GM12878 (cell line): ENCODE data around the gene ZNF140. TPM values are rescaled to one million over a fixed set of nuclear protein-coding genes. Genes with fewer than 3 reads are reported as not detected.

Experiments
- BACH1 ChIP-seq: fragments of 450-650 bp; IDR thresholded peaks from 2 replicates; pipeline ENCODE4 v1.6.1; 2017; ENCODE audit warnings: mild to moderate bottlenecking, borderline replicate concordance
- BCL3 ChIP-seq: IDR thresholded peaks from 2 replicates; pipeline ENCODE4 v1.6.1; 2011; ENCODE audit warnings: borderline replicate concordance, low read depth, mild to moderate bottlenecking, moderate library complexity, low read length; ENCODE audit not compliant: insufficient read depth, poor library complexity, severe bottlenecking
- BCLAF1 ChIP-seq: fragments of 450-650 bp; IDR thresholded peaks from 2 replicates; pipeline ENCODE4 v1.6.1; 2017; ENCODE audit warnings: antibody characterized with exemption, mild to moderate bottlenecking, moderate library complexity
- CREM ChIP-seq: IDR thresholded peaks from 2 replicates; pipeline ENCODE4 v1.6.1; 2014; ENCODE audit warnings: antibody characterized with exemption, low read depth
- ELK1 ChIP-seq: IDR thresholded peaks from 2 replicates; pipeline ENCODE4 v1.6.1; 2012; ENCODE audit warnings: low read depth, low read length, improper control_type of control experiment
- FOXK2 ChIP-seq: fragments of 450-650 bp; IDR thresholded peaks from 2 replicates; pipeline ENCODE4 v1.6.1; 2017; ENCODE audit warnings: mild to moderate bottlenecking, moderate library complexity
- IRF4 ChIP-seq: IDR thresholded peaks from 2 replicates; pipeline ENCODE4 v1.6.1; 2011; ENCODE audit warnings: low read depth, low read length
- KLF5 ChIP-seq: fragments of 450-650 bp; IDR thresholded peaks from 2 replicates; pipeline ENCODE4 v1.6.1; 2014; ENCODE audit warnings: mild to moderate bottlenecking; ENCODE audit not compliant: partially characterized antibody
- NFXL1 ChIP-seq: fragments of 450-650 bp; IDR thresholded peaks from 2 replicates; pipeline ENCODE4 v1.6.1; 2017; ENCODE audit warnings: antibody characterized with exemption, mild to moderate bottlenecking, borderline replicate concordance
- NKRF ChIP-seq: fragments of 450-650 bp; conservative IDR thresholded peaks from 2 replicates; pipeline ENCODE4 v1.6.1; 2017; ENCODE audit warnings: mild to moderate bottlenecking, moderate library complexity
- PAX5 ChIP-seq: IDR thresholded peaks from 2 replicates; pipeline ENCODE4 v1.6.1; 2011; ENCODE audit warnings: low read depth, low read length, borderline replicate concordance
- PML ChIP-seq: IDR thresholded peaks from 2 replicates; pipeline ENCODE4 v1.6.1; 2012; ENCODE audit warnings: low read length, inconsistent platforms
- POLR2AphosphoS2 ChIP-seq: IDR thresholded peaks from 2 replicates; pipeline ENCODE4 v1.6.1; 2011; ENCODE audit warnings: low read depth, mild to moderate bottlenecking, low read length, improper control_type of control experiment, moderate library complexity
- PRDM15 ChIP-seq: fragments of 450-650 bp; formaldehyde crosslinking; IDR thresholded peaks from 2 replicates; pipeline ENCODE4 v1.4.0; 2020; ENCODE audit warnings: mild to moderate bottlenecking, moderate library complexity
- RB1 ChIP-seq: fragments of 450-650 bp; formaldehyde crosslinking; IDR thresholded peaks from 2 replicates; pipeline ENCODE4 v1.6.1; 2017; ENCODE audit warnings: mild to moderate bottlenecking, borderline replicate concordance
- SMAD1 ChIP-seq: fragments of 450-650 bp; IDR thresholded peaks from 2 replicates; pipeline ENCODE4 v1.6.1; 2018; ENCODE audit warnings: mild to moderate bottlenecking, low read depth; ENCODE audit not compliant: partially characterized antibody
- YY1 ChIP-seq: IDR thresholded peaks from 2 replicates; pipeline ENCODE4 v1.6.1; 2011; ENCODE audit warnings: low read depth, mild to moderate bottlenecking, low read length
- polyA plus RNA-seq, 11 experiments: library from polyadenylated mRNA; depleted of rRNA in 4 of 11; unstranded in 6 of 11; stranded (reverse) in 5 of 11; fragments of >200 nt; fragmentation: Nextera tagmentation in 4 of 11; fragmentation: Illumina TruSeq in 1 of 11; extraction: Ambion mirVana in 4 of 11; extraction: Trizol in 1 of 11; gene quantifications; 1 replicate in 1 of 11; 2 replicates in 10 of 11; pipeline versions ENCODE4 v1.2.1 to v1.2.3, GENCODE V29; 2011 to 2016; ENCODE audit warnings: inconsistent platforms in 2 of 11, missing spikeins in 2 of 11, low read depth in 1 of 11
- total RNA-seq, 4 experiments: library from RNA; depleted of rRNA in 3 of 4; stranded (reverse); fragments of >200 nt in 3 of 4; fragmentation: Illumina TruSeq in 1 of 4; extraction: Trizol in 1 of 4; gene quantifications; 2 replicates each; pipeline versions ENCODE4 v1.2.1 to v1.2.3, GENCODE V29; 2013 to 2021

ZNF140 gene
- total and polyA plus RNA-seq, 10 of the 15 experiments (the other 5 are each of a cell fraction or from before 2014, with no cell fraction given), result 6.8 to 21.2 (median 14.7) TPM

GRCh38 chr12:133037207-133038005 is 43.3 kb upstream of the ZNF140 start, which contains the start of gene ZNF84 (continued):
- no peak for TF ChIP-seq BCL3
- 0 out of 2 replicates have a peak, but pooled peaks have one; percentile 53 for TF ChIP-seq PML
- peak; percentile 61; the same call in 1 of the 2 replicates for TF ChIP-seq YY1
- peak; percentile 75 for TF ChIP-seq CREM
- TF ChIP-seq POLR2AphosphoS2, result 0 out of 2 replicates have a peak, but pooled peaks have one; percentile 35
- TF ChIP-seq ELK1, result peak; percentile 71; the same call in 1 of the 2 replicates
- TF ChIP-seq FOXK2, result 0 out of 2 replicates have a peak, but pooled peaks have one; percentile 13
- TF ChIP-seq IRF4, result no peak
- TF ChIP-seq BACH1, result peak; percentile 79
- TF ChIP-seq PRDM15 (CRISPR knock-in tag), result peak; percentile 86
- no peak for TF ChIP-seq NFXL1
- no peak for TF ChIP-seq BCLAF1
- TF ChIP-seq NKRF, result 0 out of 2 replicates have a peak, but pooled peaks have one; percentile 45
- no peak for TF ChIP-seq SMAD1
- TF ChIP-seq PAX5, result no peak
- TF ChIP-seq RB1, result no peak
- TF ChIP-seq KLF5, result peak; percentile 46
